Activated gamma-delta T cell treated with anti-CD3 and anti-CD28 coated beads, Interleukin-2, amount 50 U/mL, for 16 hours (primary cell): Measurements from ENCODE around the gene DAO.
A peak's percentile ranks its signal among the peaks of the same experiment; 100 is the strongest.
"Not testable (repeated sequence)": the region's sequence is repeated elsewhere in the genome, so short reads cannot be mapped to it uniquely, and the experiment has no call there.

Experiments used
- DNase-seq: peaks from one replicate; pipeline ENCODE4 v3.0.0-alpha.2; 2020; ENCODE audit warnings: low read depth

DAO gene

DNA sequence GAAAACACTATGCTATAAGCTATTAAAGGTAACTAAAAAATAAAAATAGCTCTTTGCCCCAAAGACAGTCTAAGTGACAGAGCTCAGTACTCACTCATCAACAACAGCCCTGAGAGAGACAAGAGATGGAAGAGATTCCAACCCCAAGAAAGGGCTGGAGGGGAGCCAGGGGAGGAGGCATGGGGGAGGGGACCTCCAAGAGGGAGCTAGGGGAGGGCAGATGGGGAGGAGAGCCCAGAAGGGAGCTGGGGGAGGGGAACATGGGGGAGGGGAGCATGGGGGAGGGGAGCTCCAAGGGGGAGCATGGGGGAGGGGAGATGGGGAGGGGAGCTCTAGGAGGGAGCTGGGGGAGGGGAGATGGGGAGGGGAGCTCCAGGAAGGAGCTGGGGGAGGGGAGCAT, 30.2 kb upstream of the DAO start:
- no peak for DNase-seq

DNA sequence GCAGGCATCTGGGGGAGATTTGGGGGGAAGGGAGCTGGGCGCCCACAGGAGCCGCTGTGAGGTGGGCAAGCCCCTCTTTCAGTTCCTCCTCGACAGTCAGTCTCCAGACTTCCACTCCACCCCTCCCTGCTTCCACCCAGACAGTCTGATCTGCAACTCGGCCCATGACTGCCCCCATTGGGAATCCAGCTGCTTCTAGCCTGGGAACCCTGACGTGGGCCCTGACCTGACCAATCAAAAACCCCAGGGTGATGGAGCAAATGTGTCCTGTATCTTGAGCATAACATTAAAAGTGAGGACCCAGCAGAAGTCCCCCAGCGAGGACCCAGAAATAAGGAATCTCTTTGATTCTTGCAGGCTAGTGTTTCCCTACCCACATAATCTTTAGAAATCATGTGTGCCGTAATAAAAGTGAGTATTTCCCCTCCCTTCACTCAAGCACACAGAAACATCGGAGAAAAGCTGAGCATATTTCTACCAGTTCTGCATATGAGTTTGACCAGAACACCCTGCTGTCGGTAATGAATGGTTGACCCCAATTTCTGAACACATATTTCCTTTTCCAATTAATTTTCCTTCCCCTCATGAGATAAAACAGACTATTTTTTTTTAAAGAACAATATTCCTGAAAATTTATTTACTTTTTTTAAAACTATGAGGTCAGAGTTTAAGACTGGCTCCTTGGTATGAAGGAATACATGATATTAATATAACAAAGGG, 28.9 kb upstream of the DAO start:
- DNase-seq, result no peak

DNA sequence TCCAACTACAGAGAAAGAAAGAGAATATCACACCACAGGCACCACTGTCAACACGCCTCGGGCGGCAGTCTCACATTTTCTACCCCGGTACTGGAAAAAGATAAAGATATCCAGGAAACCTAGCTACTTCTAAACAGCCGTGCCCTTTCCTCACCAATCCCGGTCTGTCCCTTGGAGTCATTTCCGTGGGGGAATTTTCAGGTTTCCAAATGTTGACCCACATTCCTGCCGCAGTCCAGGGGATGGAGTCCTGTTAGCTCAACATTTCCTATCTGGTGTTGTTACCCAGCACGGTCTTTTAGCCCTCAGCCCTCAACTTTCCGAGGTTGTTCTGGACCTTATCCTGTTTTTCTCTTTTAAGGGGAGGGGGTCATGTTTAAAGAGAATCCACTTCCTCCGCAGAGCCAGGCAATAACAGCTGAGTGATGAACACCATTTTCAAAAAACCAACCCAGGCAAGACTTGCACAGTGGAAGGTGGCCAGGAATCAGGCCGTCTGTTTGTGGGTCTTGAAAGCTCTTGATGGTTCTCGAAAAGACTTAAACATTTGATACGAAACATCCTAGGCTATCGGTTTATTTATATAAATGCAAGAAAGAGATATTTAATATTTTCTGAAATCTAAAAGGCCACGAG, 27.1 kb upstream of the DAO start:
- no peak for DNase-seq

DNA sequence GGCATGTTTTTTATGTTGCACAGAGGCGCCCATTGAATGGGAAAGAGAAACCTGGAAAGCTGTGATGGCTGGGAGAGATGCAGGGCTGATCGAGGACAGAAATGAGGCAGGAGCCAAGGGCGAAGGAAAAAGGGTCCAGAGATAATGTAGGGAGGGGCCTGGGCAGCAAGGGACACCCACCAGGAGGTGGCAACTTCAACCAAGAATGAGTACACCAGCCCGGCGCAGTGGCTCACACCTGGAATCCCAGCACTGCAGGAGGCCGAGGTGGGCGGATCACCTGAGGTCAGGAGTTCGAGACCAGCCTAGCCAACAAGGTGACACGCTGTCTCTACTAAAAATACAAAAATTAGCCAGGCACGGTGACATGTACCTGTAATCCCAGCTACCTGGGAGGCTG, 26.5 kb upstream of the DAO start:
- DNase-seq, result no peak

DNA sequence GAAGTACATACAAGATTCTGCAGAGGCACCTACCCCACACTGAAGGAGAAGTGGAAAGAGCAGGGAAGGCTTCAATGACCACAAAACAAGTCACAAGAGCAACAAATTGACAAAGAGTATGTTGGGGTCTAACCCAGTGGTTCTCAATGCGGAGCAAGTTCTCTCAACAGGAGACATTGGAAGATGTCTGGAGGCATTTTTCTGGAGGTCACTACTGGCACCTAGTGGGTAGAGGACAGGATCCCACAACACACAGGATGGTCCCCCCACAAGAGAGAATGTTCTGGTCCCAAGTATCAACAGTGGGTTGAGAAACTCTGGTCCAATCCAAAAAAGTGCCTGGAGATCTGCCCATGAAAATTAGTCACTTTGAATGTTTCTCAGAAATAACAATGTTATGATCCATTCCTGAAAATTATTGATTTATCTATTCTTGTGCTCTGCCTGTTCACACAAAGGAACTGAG, 25.9 kb upstream of the DAO start:
- DNase-seq, result no peak

DNA sequence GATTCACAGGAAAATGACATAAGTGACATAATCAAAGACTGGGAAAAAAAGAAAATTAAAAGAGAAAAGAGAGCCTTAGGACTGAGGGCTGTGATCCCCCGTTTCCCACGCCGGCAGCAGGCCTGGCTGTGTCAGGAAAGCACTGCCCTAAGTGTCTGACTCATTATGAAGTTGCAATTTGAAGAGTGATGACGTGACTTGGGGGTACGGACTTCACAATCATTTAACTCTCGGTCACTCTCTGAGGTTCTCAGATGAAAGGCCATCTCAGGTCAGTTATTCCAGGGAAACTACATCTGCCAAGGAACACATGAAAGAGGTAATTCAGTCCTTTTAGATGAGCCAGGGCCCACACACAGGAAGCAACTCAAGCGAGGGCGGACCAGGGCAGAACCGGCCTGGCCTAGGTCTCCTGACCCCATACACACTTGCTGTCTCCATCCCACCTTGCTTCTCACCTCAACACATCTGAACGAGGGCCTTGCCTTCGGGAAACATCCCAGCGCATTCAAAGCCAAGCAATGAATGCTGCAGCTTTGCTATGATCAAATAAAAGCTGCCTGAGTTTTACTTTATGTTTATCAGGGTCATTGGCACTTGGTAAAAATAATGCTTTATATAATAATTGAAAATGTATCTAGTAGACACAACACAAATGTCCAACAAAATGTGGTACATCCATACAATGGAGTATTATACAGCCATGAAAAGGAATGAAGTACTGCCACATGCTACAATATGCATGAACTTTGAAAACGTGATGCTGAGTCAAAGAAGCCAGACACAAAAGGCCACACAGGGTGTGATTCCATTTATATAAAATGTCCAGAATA, 25.2 kb upstream of the DAO start:
- DNase-seq, result no peak

DNA sequence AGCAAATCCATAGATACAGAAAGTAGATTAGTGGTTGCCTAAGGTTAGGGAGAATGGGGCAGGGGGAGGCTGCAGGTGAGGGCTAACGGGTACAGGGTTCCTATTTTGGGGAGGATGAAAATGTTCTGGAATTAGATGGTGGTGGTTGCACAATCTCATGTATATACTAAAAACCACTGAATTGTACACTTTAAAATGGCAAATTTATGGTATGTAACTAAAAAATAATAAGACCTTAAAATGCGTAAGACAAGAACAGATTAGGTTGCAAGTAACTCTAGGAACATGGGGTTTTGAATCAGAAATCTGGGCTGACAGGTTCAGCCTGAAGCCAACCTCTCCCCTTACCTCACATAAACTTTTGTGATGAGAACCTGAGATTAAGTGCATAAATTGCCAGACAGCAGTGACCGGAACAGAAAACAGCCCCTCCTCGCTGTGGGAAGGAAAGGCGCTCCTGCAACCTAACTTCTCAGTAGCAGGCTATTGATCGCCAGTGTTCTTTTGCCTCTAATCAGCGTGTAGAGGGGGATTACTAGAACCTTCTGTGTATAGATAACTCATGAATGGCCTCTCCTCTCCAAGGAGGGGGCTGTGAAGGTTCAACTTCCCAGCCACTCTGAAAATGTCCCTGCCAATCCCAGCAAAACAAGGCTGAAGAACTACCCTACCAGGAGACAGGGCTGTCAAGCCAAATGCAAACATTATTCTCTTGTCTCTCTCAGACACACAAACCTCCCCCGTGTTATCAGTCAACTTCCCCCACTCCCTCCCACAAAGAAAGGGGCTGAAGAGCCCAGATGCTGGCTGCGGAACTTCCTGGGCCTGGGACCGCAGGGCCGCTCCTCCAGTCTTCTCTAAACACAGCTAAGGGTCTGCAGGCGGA, 24.4 kb upstream of the DAO start:
- DNase-seq, result no peak

DNA sequence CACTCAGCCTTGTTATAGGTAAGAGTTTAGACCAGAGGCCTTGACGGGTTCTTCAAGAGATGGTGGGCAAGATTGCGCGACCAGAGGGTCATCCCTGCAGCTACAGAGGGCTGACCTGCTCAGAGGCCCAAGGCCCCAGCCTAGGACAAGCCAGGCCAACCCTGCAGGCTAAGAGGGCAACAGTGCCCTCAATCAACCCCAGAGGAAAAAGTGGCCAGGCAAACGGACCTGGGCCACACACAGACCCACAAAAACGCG, 23.8 kb upstream of the DAO start:
- DNase-seq, result no peak

DNA sequence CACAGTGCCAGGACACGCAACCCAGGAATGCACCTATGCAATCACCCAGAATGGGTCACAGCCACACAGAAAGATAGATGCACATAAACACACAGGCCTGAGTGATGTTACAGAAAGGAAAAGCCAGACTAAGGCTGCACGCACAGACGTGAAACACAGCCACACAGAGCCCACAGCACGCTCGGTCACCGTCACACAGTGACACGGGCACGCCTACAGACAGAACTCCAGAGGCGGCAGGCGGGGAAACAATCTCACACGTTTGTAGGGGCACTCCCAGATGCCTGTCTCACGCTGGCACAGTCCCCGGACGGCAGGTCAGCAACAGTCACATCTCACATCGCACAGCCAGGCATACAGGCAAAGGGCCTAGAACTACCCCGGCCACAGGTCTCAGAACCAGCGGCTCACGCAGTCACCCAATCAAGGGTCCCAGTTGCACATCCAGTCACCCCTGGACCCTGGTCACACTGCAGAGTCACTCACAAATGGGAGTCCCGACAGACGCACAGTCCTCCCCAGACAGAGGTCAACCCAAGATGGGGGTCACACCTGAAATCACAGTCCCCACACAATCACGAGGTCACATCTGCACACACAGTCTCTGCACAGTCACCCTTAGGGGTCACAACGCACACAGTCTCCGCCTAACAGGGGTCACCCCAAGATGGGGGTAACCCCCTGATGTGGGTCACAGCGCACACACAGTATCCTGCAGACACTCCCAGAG, 23.3 kb upstream of the DAO start:
- DNase-seq, result peak; percentile 48

DNA sequence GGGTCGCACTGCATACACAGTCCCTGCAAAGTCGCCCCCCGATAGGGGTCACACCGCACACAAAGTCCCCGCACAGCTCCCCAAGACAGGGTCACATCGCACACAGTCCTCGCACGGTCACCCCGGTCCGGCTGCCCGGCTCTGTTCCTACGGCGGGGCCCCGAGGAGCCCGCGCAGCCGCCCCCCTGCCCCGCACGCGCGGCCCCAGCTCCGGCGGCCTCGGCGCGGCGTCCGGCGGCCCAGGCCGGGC, 22.8 kb upstream of the DAO start:
- no peak for DNase-seq

DNA sequence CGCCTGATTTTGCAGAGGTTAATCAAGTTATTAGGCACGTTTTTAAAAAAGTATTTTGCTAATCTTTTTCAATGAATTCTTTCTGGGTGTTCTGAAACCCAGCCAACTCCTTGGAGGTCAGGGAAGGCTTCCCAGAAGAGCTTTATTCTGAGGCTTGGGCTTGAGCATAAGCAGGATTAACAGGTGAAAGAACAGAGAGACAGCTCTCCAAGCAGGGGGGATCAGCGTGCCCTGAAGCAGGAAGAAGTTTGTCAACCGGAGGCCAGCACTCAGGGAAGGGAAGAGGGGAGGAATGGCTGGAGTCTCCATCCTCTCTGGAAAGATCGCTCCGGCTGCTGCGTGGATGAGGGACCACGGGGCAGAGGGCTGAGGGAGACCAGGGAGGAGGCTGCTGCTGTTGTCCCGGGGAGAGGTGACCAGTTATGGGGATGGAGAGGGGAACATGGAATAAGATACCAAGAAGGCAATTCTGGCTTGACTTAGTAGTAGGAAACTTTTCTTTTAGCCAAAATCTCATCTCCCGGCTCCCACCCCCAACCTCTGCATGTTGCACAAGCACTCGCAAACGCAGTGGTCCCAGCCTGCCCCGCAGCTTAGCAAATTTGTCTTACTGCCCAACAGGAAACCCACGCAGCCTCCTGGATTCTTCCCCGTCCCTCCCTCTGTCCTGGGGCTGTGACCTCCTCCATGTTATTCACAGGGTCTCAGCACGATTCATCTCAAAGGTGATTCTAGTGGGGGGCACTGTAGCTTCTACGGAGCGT, 21.4 kb upstream of the DAO start:
- DNase-seq, result no peak

DNA sequence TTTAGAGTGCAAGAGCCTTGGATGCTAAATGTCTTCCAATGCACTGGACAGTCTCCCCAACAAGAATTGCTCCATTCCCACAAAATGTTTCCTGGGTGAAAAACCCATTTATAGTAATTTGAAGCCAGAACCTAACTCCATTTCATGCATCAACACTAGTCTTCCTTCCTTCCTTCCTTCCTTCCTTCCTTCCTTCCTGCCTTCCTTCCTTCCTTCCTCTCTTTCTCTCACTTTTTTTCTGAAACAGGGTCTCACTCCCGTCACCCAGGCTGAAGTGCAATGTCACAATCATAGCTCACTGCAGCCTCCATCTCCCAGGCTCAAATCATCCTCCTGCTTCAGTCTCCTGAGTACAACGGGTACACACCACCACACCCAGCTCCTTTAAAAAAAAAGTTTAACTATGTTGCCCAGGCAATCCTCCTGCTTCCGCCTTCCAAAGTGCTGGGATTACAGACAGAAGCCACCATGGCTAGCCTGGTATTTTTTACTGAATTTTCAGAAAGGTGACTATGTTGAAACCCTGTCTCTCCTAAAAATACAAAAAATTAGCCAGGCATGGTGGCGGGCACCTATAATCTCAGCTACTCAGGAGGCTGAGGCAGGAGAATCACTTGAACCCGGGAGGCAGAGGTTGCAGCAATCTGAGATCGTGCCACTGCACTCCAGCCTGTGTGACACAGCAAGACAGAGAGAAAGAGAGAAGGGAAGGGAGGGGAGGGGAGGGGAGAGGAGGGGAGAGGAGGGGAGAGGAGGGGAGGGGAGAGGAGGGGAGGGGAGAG, 20.6 kb upstream of the DAO start:
- DNase-seq, result not testable (repeated sequence)

DNA sequence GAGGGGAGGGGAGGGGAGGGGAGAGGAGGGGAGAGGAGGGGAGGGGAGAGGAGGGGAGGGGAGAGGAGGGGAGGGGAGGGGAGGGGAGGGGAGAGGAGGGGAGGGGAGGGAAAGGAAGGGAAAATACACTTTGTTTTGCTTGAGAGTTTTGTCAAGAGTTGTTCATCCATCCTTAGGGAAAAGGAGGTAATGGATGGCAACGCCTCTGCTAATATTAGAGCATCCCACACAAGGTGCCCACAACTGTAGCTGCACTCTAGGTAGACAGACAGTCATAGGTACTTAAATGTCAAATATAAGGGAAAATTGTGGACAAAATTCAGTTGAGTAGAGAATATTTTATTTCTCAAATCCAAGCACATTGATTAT, 20.0 kb upstream of the DAO start:
- no peak for DNase-seq

DNA sequence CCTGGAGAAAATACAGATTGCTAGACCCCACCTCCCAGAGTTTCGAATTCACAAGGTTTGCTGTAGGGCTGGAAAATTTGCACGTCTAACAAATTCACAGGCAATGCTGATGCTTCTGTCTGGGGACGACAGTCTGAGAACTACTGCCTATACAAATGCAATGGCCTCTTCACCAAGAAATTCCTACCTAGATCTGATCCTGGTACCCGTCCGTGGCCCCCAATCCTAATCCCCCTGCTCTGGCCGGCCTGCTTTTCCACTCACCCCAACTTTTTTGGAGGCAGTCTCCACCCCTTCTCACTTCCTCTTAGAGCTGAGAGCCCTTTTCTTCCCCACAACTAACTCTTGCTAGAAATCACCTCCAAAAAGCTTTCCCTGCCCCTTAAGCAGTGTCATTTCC, 19.4 kb upstream of the DAO start:
- no peak for DNase-seq

DNA sequence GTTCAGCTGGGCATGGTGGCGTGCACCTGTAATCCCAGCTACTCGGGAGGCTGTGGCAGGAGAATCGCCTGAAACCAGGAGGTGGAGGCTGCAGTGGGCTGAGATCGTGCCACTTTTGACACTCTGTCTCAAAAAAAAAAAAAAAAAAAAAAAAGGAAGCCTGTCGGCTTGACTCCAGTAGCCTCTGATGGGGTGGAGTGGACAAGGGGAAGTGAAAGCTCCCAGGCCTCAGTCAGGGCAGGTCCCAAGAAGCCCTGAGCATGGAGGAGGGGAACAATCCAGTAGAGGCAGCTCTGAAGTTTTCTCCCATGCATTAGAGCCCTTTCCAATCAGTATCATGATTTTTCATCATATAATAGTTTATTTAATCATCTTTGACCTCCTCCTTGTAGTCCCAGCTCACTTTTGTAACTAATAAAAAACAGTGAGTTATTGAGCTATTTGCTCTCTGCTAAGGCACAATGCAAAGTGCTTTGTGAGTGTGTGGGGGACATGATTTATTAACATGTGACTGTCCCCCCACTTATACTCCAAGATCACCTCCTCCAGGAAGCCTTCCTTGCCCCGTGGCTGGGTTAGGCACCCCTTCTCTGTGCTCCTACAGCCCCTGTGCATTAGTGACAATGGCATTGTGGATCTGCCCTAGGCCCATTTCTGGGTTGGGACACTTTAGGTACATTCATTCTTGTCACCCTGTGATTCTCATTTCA, 17.9 kb upstream of the DAO start:
- no peak for DNase-seq

DNA sequence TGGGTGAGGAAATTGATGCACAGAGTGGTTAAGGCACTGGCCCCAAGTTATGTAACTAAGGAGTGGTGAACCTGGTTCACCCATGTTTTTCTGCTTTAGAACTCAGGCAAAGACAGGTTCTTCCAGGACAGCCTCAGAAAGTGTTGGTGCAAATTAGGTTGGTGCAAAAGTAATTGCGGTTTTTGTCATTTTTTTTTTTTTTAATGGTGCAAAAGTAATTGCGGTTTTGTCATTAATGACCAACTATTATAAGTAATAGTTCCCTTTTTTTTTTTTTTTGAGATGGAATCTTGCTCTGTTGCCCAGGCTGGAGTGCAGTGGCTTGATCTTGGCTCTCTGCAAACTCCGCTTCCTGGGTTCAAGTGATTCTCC, 17.3 kb upstream of the DAO start:
- DNase-seq, result no peak

DNA sequence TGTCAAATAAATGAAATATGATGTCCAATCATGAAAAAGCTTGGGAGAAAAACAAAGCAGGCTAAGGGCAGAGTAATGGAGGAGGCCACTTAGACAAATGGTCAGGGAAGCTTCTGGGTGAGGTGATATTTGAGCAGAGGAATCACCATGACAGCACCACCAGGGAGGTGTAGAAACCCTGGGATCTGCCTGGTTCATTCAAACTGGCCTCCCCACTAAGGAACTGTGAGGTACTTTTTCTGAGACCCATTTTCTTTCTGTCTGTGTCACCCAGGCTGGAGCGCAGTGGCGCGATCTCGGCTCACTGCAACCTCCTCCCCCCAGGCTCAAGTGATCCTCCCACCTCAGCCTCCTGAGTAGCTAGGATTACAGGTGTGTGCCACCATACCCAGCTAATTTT, 14.7 kb upstream of the DAO start:
- no peak for DNase-seq

DNA sequence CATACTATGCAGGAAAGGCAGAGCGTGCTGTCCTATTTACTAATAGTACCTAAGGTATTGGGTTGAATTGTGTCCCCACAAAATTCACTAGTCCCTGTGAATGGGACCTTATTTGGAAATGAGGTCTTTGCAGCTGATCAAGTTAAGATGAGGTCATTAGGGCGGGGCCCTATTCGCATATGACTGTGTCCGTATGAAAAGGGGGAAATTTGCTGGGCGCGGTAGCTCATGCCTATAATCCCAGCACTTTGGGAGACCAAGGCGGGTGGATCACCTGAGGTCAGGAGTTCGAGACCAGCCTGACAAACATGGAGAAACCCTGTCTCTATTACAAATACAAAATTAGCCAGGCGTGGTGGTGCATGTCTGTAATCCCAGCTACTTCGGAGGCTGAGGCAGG, 13.8 kb upstream of the DAO start:
- not testable (repeated sequence) for DNase-seq

DNA sequence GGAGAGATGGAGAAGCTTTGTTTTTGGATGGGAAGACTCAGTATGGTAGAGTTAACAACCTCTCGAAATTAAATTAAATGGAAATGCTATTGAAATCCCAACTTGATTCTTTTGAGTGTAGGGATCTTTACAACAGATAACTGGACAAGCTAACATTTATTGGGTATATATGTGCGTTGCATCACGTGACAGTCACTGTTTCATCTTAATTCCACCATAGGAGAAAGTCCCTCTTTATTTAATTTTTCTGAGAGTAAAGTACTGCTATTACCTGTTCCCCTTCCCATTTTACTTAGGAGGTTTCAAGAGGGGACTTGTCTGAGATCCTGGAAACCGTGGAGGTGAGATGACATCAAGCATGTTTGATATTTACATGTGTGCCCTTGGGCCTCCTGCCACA, 11.1 kb upstream of the DAO start:
- no peak for DNase-seq

DNA sequence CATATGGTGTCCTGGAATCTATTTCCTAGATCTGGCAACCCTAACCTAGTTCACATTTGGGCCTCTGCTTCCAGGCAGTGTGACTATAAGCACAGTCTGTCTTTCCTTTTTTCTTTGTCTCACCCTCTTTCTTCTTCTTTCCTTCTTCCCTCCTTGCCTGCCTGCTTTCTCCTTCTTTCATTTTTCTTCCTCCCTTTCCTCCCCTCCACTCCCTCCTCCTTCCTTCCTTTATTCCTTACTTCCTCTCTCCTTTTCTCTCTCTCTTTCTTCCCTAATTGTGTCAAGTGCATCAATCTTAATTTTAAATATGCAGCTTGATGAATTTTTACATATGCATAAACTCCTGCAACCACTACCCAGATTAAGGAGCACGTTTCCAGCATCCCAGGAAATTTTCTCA, 4.6 kb upstream of the DAO start:
- DNase-seq, result no peak
